HepG2 (cell line): Measurements from ENCODE around the gene INO80C. TPM values are rescaled to one million over a fixed set of nuclear protein-coding genes. Genes with fewer than 3 reads are reported as not detected.
A peak's percentile ranks its signal among the peaks of the same experiment; 100 is the strongest.

Source experiments
- AKAP8 ChIP-seq: sonication (generic); formaldehyde crosslinking; IDR thresholded peaks from 2 replicates; pipeline ENCODE4 v1.5.1; 2020; ENCODE audit warnings: mild to moderate bottlenecking, missing genetic modification reagents
- CBX5 ChIP-seq: sonication (generic); formaldehyde crosslinking; IDR thresholded peaks from 2 replicates; pipeline ENCODE4 v1.4.0; 2020; ENCODE audit warnings: missing genetic modification reagents, borderline replicate concordance
- CENPT ChIP-seq: sonication (generic); formaldehyde crosslinking; IDR thresholded peaks from 2 replicates; pipeline ENCODE4 v1.8.0; 2022; ENCODE audit warnings: low read depth, mild to moderate bottlenecking, moderate library complexity, missing genetic modification reagents
- CHD2 ChIP-seq: IDR thresholded peaks from 2 replicates; pipeline ENCODE4 v1.6.1; 2011; ENCODE audit warnings: low read depth, low read length, improper control_type of control experiment
- CREB1 ChIP-seq, 2 experiments: fragments of 450-650 bp in 1 of 2; IDR thresholded peaks; 2 replicates each; pipeline ENCODE4 v1.6.1; 2016 to 2017; ENCODE audit warnings: control low read depth in 1 of 2, mild to moderate bottlenecking in 1 of 2, missing compliant biosample characterization in 1 of 2, missing genetic modification characterization in 1 of 2
- EEA1 ChIP-seq: sonication (generic); formaldehyde crosslinking; IDR thresholded peaks from 2 replicates; pipeline ENCODE4 v1.5.1; 2020; ENCODE audit warnings: mild to moderate bottlenecking, missing genetic modification reagents, borderline replicate concordance
- ELF1 ChIP-seq: sonication (generic); formaldehyde crosslinking; IDR thresholded peaks from 2 replicates; pipeline ENCODE4 v1.4.0; 2020; ENCODE audit warnings: missing genetic modification reagents
- GABPB1 ChIP-seq: IDR thresholded peaks from 2 replicates; pipeline ENCODE4 v1.6.1; 2016; ENCODE audit warnings: mild to moderate bottlenecking, missing genetic modification reagents, moderate library complexity, missing compliant biosample characterization
- GMEB1 ChIP-seq: sonication (generic); formaldehyde crosslinking; IDR thresholded peaks from 2 replicates; pipeline ENCODE4 v1.5.1; 2020; ENCODE audit warnings: missing genetic modification reagents, mild to moderate bottlenecking, borderline replicate concordance
- JUNB ChIP-seq: sonication (generic); formaldehyde crosslinking; IDR thresholded peaks from 2 replicates; pipeline ENCODE4 v1.8.0; 2022; ENCODE audit warnings: missing genetic modification reagents, mild to moderate bottlenecking, borderline replicate concordance
- RARG ChIP-seq: sonication (generic); formaldehyde crosslinking; IDR thresholded peaks from 2 replicates; pipeline ENCODE4 v1.4.0; 2020; ENCODE audit warnings: low read depth, mild to moderate bottlenecking, missing genetic modification reagents
- RCOR2 ChIP-seq: IDR thresholded peaks from 2 replicates; pipeline ENCODE4 v1.6.1; 2016; ENCODE audit warnings: missing biosample characterization, missing genetic modification reagents
- SMYD3 ChIP-seq: sonication (generic); formaldehyde crosslinking; IDR thresholded peaks from 2 replicates; pipeline ENCODE4 v1.8.1; 2023; ENCODE audit warnings: mild to moderate bottlenecking, missing genetic modification reagents
- SNRNP70 ChIP-seq: fragments of 200-400 bp; formaldehyde crosslinking; IDR thresholded peaks from 2 replicates; pipeline ENCODE4 v1.6.1; 2017; ENCODE audit warnings: mild to moderate bottlenecking, low read depth, low read length, moderate library complexity
- TAF1 ChIP-seq: sonication (generic); formaldehyde crosslinking; IDR thresholded peaks from 2 replicates; pipeline ENCODE4 v1.4.0; 2020; ENCODE audit warnings: missing genetic modification reagents
- XBP1 ChIP-seq: sonication (generic); formaldehyde crosslinking; IDR thresholded peaks from 2 replicates; pipeline ENCODE4 v1.5.0; 2020; ENCODE audit warnings: missing genetic modification reagents
- ZBTB38 ChIP-seq: sonication (generic); formaldehyde crosslinking; IDR thresholded peaks from 2 replicates; pipeline ENCODE4 v1.5.1; 2020; ENCODE audit warnings: mild to moderate bottlenecking, missing genetic modification reagents
- ZNF143 ChIP-seq: sonication (generic); formaldehyde crosslinking; IDR thresholded peaks from 2 replicates; pipeline ENCODE4 v1.4.0; 2020; ENCODE audit warnings: missing genetic modification reagents
- ZNF225 ChIP-seq: sonication (generic); formaldehyde crosslinking; IDR thresholded peaks from 2 replicates; pipeline ENCODE4 v1.4.0; 2020; ENCODE audit warnings: mild to moderate bottlenecking, missing genetic modification reagents
- ZNF234 ChIP-seq: sonication (generic); formaldehyde crosslinking; conservative IDR thresholded peaks from 2 replicates; pipeline ENCODE4 v1.5.1; 2020; ENCODE audit warnings: mild to moderate bottlenecking, missing genetic modification reagents
- ZNF292 ChIP-seq: sonication (generic); formaldehyde crosslinking; IDR thresholded peaks from 2 replicates; pipeline ENCODE4 v1.8.1; 2022; ENCODE audit warnings: mild to moderate bottlenecking, low read depth, missing genetic modification reagents, borderline replicate concordance
- ZNF337 ChIP-seq: sonication (generic); formaldehyde crosslinking; IDR thresholded peaks from 2 replicates; pipeline ENCODE4 v1.5.1; 2020; ENCODE audit warnings: missing genetic modification reagents, low read depth, mild to moderate bottlenecking, borderline replicate concordance
- ZNF354B ChIP-seq: sonication (generic); formaldehyde crosslinking; IDR thresholded peaks from 2 replicates; pipeline ENCODE4 v1.8.0; 2022; ENCODE audit warnings: mild to moderate bottlenecking, missing genetic modification reagents
- ZNF580 ChIP-seq: IDR thresholded peaks from 2 replicates; pipeline ENCODE4 v1.6.1; 2016; ENCODE audit warnings: low read depth, borderline replicate concordance
- ZNF709 ChIP-seq: sonication (generic); formaldehyde crosslinking; IDR thresholded peaks from 2 replicates; pipeline ENCODE4 v1.5.0; 2020; ENCODE audit warnings: mild to moderate bottlenecking, missing genetic modification reagents
- polyA plus RNA-seq, 8 experiments: library from polyadenylated mRNA; depleted of rRNA in 3 of 8; stranded (reverse) in 7 of 8; unstranded in 1 of 8; fragments of >200 nt; fragmentation: Illumina TruSeq in 4 of 8; extraction: Trizol in 4 of 8; gene quantifications; 2 replicates each; pipeline versions ENCODE4 v1.2.1 to v1.2.3, GENCODE V29; 2011 to 2016; ENCODE audit warnings: low read depth in 4 of 8, missing spikeins in 1 of 8, mixed read lengths in 1 of 8; ENCODE audit not compliant: insufficient read depth in 1 of 8
- total RNA-seq, 5 experiments: library from RNA; depleted of rRNA; stranded (reverse); fragments of >200 nt; fragmentation: Illumina TruSeq; extraction: Trizol; gene quantifications; 2 replicates each; pipeline ENCODE4 v1.2.3, GENCODE V29; 2016; ENCODE audit warnings: low read depth in 1 of 5
- TF ChIP-seq, protein P1 (sequence below), 2 experiments: fragments of 450-650 bp in 1 of 2; sonication (generic) in 1 of 2; formaldehyde crosslinking; IDR thresholded peaks; 2 replicates each; pipeline versions ENCODE4 v1.5.0 to v1.8.0; 2020 to 2022; ENCODE audit warnings: mild to moderate bottlenecking in 1 of 2, missing genetic modification reagents in 1 of 2
- TF ChIP-seq, protein P2 (sequence below): sonication (generic); formaldehyde crosslinking; IDR thresholded peaks from 2 replicates; pipeline ENCODE4 v1.4.0; 2020; ENCODE audit warnings: missing genetic modification reagents

Gene INO80C
- total and polyA plus RNA-seq, 2 of the 13 experiments (the other 11 are each of a cell fraction or from before 2014, with no cell fraction given), result 8.2 to 15.4 TPM

GRCh38 chr18:35481960-35482366 lies 15.8 kb downstream of the INO80C start (continued):
- TF ChIP-seq GMEB1 (CRISPR knock-in tag) (no peak), CREB1 (IDR thresholded peaks at IDR 0.05) (no peak), CREB1 (CRISPR knock-in tag; IDR thresholded peaks at IDR 0.05) (no peak), RCOR2 (peak; percentile 55; the same call in 1 of the 2 replicates), XBP1 (CRISPR knock-in tag) (no peak), ZNF143 (no peak), GABPB1 (CRISPR knock-in tag) (no peak), ZNF354B (CRISPR knock-in tag) (no peak), ZNF225 (CRISPR knock-in tag) (no peak), ELF1 (no peak), AKAP8 (CRISPR knock-in tag) (no peak), SNRNP70 (no peak), ZBTB38 (CRISPR knock-in tag) (no peak), CHD2 (no peak), CBX5 (CRISPR knock-in tag) (no peak), CENPT (CRISPR knock-in tag) (no peak), ZNF234 (CRISPR knock-in tag) (no peak), ZNF709 (no peak), RARG (no peak), TAF1 (CRISPR knock-in tag) (no peak), SMYD3 (CRISPR knock-in tag) (no peak), EEA1 (CRISPR knock-in tag) (no peak), ZNF337 (CRISPR knock-in tag) (no peak), ZNF292 (CRISPR knock-in tag) (no peak), JUNB (CRISPR knock-in tag) (no peak), ZNF580 (no peak)
- TF ChIP-seq, protein P1, sequence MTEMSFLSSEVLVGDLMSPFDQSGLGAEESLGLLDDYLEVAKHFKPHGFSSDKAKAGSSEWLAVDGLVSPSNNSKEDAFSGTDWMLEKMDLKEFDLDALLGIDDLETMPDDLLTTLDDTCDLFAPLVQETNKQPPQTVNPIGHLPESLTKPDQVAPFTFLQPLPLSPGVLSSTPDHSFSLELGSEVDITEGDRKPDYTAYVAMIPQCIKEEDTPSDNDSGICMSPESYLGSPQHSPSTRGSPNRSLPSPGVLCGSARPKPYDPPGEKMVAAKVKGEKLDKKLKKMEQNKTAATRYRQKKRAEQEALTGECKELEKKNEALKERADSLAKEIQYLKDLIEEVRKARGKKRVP (CRISPR knock-in tag; IDR thresholded peaks at IDR 0.05), result no peak
- TF ChIP-seq, protein P2, sequence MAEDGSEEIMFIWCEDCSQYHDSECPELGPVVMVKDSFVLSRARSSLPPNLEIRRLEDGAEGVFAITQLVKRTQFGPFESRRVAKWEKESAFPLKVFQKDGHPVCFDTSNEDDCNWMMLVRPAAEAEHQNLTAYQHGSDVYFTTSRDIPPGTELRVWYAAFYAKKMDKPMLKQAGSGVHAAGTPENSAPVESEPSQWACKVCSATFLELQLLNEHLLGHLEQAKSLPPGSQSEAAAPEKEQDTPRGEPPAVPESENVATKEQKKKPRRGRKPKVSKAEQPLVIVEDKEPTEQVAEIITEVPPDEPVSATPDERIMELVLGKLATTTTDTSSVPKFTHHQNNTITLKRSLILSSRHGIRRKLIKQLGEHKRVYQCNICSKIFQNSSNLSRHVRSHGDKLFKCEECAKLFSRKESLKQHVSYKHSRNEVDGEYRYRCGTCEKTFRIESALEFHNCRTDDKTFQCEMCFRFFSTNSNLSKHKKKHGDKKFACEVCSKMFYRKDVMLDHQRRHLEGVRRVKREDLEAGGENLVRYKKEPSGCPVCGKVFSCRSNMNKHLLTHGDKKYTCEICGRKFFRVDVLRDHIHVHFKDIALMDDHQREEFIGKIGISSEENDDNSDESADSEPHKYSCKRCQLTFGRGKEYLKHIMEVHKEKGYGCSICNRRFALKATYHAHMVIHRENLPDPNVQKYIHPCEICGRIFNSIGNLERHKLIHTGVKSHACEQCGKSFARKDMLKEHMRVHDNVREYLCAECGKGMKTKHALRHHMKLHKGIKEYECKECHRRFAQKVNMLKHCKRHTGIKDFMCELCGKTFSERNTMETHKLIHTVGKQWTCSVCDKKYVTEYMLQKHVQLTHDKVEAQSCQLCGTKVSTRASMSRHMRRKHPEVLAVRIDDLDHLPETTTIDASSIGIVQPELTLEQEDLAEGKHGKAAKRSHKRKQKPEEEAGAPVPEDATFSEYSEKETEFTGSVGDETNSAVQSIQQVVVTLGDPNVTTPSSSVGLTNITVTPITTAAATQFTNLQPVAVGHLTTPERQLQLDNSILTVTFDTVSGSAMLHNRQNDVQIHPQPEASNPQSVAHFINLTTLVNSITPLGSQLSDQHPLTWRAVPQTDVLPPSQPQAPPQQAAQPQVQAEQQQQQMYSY (CRISPR knock-in tag), result no peak
